Thoracic aorta (tissue), 2 donors: ENCODE results near the gene LAT. TPM values are rescaled to one million over a fixed set of nuclear protein-coding genes. Genes with fewer than 3 reads are reported as not detected.

ENCODE experiments used
- ATAC-seq: fragments of 150-250 bp; one replicate; pipeline ENCODE4 v1.8.0; 2017; ENCODE audit warnings: low read depth; ENCODE audit not compliant: insufficient number of reproducible peaks, low FRiP score
- DNase-seq: peaks from one replicate; pipeline ENCODE4 v3.0.0-alpha.2; 2020; ENCODE audit warnings: low spot score
- H3K27ac ChIP-seq, 2 donors: fragments of 200-600 bp; sonication (generic); 1 replicate in 1 of 2; 2 replicates in 1 of 2; pipeline ENCODE4 v1.5.1; 2016; ENCODE audit warnings: mild to moderate bottlenecking in 2 of 2, moderate library complexity in 2 of 2
- H3K27me3 ChIP-seq: fragments of 200-600 bp; sonication (generic); replicated peaks from 2 replicates; pipeline ENCODE4 v1.6.0; 2016; ENCODE audit warnings: mild to moderate bottlenecking; ENCODE audit not compliant: insufficient read depth
- H3K36me3 ChIP-seq: fragments of 200-600 bp; sonication (generic); one replicate; pipeline ENCODE4 v1.5.1; 2016
- H3K4me1 ChIP-seq, 2 donors: fragments of 200-600 bp; sonication (generic); 1 replicate in 1 of 2; 2 replicates in 1 of 2; pipeline versions ENCODE4 v1.5.1 to v1.6.0; 2016; ENCODE audit warnings: low read depth in 2 of 2, mild to moderate bottlenecking in 1 of 2; ENCODE audit not compliant: control insufficient read depth in 1 of 2
- H3K4me3 ChIP-seq: fragments of 200-600 bp; sonication (generic); 2 replicates; pipeline ENCODE4 v1.5.1; 2016; ENCODE audit warnings: mild to moderate bottlenecking
- H3K9me3 ChIP-seq: fragments of 200-600 bp; sonication (generic); 2 replicates; pipeline ENCODE4 v1.5.1; 2016
- total RNA-seq, 2 donors: library from RNA; depleted of rRNA; stranded (reverse); fragments of >200 nt; gene quantifications; one replicate each; pipeline versions ENCODE4 v1.1.0 to v1.2.3, GENCODE V29; 2016
- TF ChIP-seq, protein P1 (sequence below): fragments of 200-600 bp; sonication (generic); IDR thresholded peaks from one replicate; pipeline ENCODE4 v1.5.1; 2019; ENCODE audit warnings: antibody characterized with exemption

Gene LAT
- total RNA-seq, 2 donors from 2014 or later: 15.3 to 28.6 TPM

DNA sequence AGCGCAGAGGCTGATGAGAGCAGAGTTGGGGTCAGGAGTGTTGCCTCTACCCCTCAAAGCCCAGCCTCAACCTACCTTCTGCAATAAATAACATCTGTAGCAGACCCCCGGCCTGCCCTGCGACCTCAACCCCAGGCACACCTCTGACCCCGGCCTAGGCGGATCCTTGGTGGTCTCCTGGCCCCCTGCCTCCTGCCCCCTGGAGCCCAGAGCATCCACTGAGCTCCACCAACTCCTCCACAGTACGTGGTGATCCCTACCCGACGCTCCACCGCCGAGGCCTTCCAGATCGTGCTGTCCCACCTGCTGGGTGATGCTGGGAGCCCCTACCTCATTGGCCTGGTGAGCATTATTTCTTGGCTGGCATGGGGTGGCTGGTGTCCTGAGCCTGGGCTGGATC lies 1.9 kb upstream of the LAT start:
- no peak for DNase-seq
- TF ChIP-seq, protein P1, sequence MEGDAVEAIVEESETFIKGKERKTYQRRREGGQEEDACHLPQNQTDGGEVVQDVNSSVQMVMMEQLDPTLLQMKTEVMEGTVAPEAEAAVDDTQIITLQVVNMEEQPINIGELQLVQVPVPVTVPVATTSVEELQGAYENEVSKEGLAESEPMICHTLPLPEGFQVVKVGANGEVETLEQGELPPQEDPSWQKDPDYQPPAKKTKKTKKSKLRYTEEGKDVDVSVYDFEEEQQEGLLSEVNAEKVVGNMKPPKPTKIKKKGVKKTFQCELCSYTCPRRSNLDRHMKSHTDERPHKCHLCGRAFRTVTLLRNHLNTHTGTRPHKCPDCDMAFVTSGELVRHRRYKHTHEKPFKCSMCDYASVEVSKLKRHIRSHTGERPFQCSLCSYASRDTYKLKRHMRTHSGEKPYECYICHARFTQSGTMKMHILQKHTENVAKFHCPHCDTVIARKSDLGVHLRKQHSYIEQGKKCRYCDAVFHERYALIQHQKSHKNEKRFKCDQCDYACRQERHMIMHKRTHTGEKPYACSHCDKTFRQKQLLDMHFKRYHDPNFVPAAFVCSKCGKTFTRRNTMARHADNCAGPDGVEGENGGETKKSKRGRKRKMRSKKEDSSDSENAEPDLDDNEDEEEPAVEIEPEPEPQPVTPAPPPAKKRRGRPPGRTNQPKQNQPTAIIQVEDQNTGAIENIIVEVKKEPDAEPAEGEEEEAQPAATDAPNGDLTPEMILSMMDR: no peak
- Histone ChIP-seq H3K4me1 (no peaks in the 10 kb centered on the region), H3K4me3 (no peak overlapping the region), H3K9me3 (peaks cover 6% of the 10 kb centered on the region), H3K27me3 (no peaks in the 10 kb centered on the region), H3K36me3 (peaks cover 47% of the 10 kb centered on the region), H3K27ac (no peak overlapping the region)
- ATAC-seq: no peak

DNA sequence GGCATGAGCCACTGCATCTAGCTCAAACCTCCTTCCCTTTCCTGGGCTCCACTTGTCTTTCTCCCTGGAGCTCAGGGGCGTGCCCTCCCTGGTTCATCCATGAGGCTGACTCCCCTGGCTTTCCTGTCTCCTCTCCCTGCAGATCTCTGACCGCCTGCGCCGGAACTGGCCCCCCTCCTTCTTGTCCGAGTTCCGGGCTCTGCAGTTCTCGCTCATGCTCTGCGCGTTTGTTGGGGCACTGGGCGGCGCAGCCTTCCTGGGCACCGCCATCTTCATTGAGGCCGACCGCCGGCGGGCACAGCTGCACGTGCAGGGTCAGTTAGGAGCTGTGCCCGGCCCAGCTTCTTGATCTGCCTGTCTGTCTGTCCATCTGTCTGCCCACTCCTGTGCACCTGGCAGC lies 1.2 kb upstream of the LAT start:
- Histone ChIP-seq H3K4me1 (no peaks in the 10 kb centered on the region), H3K4me3 (no peak overlapping the region), H3K27me3 (no peaks in the 10 kb centered on the region), H3K27ac (no peak overlapping the region), H3K9me3 (peaks cover 6% of the 10 kb centered on the region), H3K36me3 (peaks cover 49% of the 10 kb centered on the region)
- TF ChIP-seq, protein P1: no peak
- DNase-seq (no peak), ATAC-seq (no peak)

DNA sequence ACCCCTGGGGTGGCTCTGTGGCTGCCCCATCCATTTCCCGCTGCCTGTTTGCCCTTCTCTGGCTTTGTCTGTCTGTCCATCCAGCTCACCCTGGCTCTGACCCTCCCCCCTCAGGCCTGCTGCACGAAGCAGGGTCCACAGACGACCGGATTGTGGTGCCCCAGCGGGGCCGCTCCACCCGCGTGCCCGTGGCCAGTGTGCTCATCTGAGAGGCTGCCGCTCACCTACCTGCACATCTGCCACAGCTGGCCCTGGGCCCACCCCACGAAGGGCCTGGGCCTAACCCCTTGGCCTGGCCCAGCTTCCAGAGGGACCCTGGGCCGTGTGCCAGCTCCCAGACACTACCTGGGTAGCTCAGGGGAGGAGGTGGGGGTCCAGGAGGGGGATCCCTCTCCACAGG lies 761 bp upstream of the LAT start:
- no peaks in the 10 kb centered on the region for H3K4me1 ChIP-seq
- H3K36me3 ChIP-seq: peaks cover 49% of the 10 kb centered on the region
- DNase-seq: no peak
- no peak for ATAC-seq
- no peaks in the 10 kb centered on the region for H3K27me3 ChIP-seq
- TF ChIP-seq, protein P1: no peak
- H3K9me3 ChIP-seq: peaks cover 6% of the 10 kb centered on the region
- H3K27ac ChIP-seq: no peak overlapping the region
- H3K4me3 ChIP-seq: no peak overlapping the region

DNA sequence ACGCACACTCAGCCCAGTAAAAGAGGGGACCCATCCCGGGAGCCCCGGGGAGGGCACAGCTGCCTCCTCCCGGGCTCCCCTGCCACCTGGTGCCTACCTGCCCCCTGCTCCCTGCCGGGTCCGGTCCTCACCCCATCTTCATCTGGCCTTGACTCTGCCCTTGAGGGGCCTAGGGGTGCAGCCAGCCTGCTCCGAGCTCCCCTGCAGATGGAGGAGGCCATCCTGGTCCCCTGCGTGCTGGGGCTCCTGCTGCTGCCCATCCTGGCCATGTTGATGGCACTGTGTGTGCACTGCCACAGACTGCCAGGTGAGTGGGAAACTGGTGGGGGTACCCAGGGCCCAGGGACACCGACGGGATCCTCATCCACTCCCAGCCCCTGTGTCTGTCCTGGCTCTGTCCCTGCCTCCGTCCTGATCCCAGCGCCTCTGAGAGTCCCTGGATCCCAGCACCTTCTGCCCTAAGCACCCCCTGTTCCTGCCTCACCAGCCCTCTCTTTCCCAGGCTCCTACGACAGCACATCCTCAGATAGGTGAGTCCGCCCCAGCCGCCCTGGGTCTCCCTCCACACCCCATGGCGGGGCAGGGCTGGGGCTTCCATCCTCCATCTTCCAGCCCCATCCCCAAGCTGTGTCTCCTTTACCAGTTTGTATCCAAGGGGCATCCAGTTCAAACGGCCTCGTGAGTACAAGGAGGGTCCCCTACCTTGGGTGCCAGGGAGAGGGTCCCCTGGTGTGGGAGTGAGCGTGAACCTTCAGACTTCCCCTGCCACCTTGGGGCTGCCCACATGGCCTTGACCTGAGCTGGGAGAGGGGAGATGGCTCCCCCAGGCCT lies 574 bp downstream of the LAT start:
- ATAC-seq: no peak
- Histone ChIP-seq H3K27me3 (no peaks in the 10 kb centered on the region), H3K36me3 (peaks cover 49% of the 10 kb centered on the region), H3K4me1 (no peaks in the 10 kb centered on the region), H3K4me3 (peak overlapping the region; percentile 19), H3K27ac (no peak overlapping the region), H3K9me3 (peaks cover 6% of the 10 kb centered on the region)
- TF ChIP-seq, protein P1: no peak
- no peak for DNase-seq

DNA sequence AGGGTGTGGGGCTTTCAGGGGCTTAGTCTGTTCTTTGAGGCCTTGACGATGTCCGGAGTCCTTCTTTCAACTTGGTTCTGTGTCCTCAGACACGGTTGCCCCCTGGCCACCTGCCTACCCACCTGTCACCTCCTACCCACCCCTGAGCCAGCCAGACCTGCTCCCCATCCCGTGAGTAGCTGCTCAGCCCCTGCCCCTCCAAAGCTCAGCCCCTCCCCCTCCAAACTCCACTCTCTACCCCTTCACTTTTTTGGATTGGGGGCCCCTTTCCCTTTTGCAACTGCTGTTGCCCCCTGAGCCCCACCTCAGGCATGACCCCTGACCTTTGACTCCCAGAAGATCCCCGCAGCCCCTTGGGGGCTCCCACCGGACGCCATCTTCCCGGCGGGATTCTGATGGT lies 1.2 kb downstream of the LAT start:
- TF ChIP-seq, protein P1: no peak

More for the DNA sequence above, 1.2 kb downstream of the LAT start:
- Histone ChIP-seq H3K27ac (no peak overlapping the region), H3K36me3 (peaks cover 45% of the 10 kb centered on the region), H3K4me3 (peak overlapping the region; percentile 14), H3K4me1 (no peaks in the 10 kb centered on the region), H3K9me3 (peaks cover 6% of the 10 kb centered on the region), H3K27me3 (no peaks in the 10 kb centered on the region)
- no peak for ATAC-seq
- no peak for DNase-seq
